CD4-positive, alpha-beta T cell (primary cell): ENCODE data around the gene ENAM. TPM values are rescaled to one million over a fixed set of nuclear protein-coding genes. Genes with fewer than 3 reads are reported as not detected.

Experiments
- ATAC-seq: fragments of 200-7000 bp; cut with Tn5 transposase; one replicate; pipeline ENCODE4 v1.10.0; 2022; ENCODE audit warnings: mild to moderate bottlenecking; ENCODE audit not compliant: poor library complexity
- CTCF ChIA-PET: fragments of 350-600 bp; sonication (Branson Sonifier 250); formaldehyde crosslinking; loops from one replicate; lab custom pipeline; 2021; ENCODE audit warnings: antibody characterized with exemption, inconsistent platforms; lab: Charles Lee
- POLR2A ChIA-PET: fragments of 350-600 bp; sonication (Branson Sonifier 250); formaldehyde crosslinking; loops from one replicate; lab custom pipeline; 2021; ENCODE audit warnings: antibody characterized with exemption, inconsistent platforms; lab: Charles Lee
- DNase-seq, 14 experiments: peaks; one replicate each; pipeline ENCODE4 v3.0.0-alpha.2; 2013 to 2020; ENCODE audit warnings: mixed read lengths in 2 of 14
- H3K27ac ChIP-seq, 2 donors: one replicate each; pipeline versions ENCODE4 v1.5.1 to v1.7.0; 2013; ENCODE audit warnings: low read length in 2 of 2, low read depth in 1 of 2, mild to moderate bottlenecking in 1 of 2
- H3K27me3 ChIP-seq, 2 experiments: 1 replicate in 1 of 2; 2 replicates in 1 of 2; pipeline versions ENCODE4 v1.6.1 to v1.7.0; 2013; ENCODE audit warnings: low read length in 2 of 2, control low read depth in 1 of 2, mild to moderate bottlenecking in 1 of 2, moderate library complexity in 1 of 2; ENCODE audit not compliant: insufficient read depth in 2 of 2, control insufficient read depth in 1 of 2
- H3K36me3 ChIP-seq: one replicate; pipeline ENCODE4 v1.6.1; 2013; ENCODE audit warnings: low read length, control low read depth; ENCODE audit not compliant: insufficient read depth
- H3K4me1 ChIP-seq: one replicate; pipeline ENCODE4 v1.6.1; 2013; ENCODE audit warnings: low read length, control low read depth; ENCODE audit not compliant: insufficient read depth
- H3K4me3 ChIP-seq: one replicate; pipeline ENCODE4 v1.5.1; 2013; ENCODE audit warnings: mild to moderate bottlenecking, low read length, moderate library complexity
- H3K9me3 ChIP-seq, 2 experiments: 1 replicate in 1 of 2; 2 replicates in 1 of 2; pipeline versions ENCODE4 v1.6.1 to v1.7.0; 2013; ENCODE audit warnings: low read length in 2 of 2, mild to moderate bottlenecking in 2 of 2, control low read depth in 1 of 2, moderate library complexity in 1 of 2; ENCODE audit not compliant: control insufficient read depth in 1 of 2, insufficient read depth in 1 of 2
- H3K27ac Mint-ChIP-seq: one replicate; pipeline ENCODE4 v1.8.0; 2020; ENCODE audit warnings: mixed read lengths
- H3K27me3 Mint-ChIP-seq: one replicate; pipeline ENCODE4 v1.8.0; 2021; ENCODE audit warnings: mixed read lengths
- H3K36me3 Mint-ChIP-seq: one replicate; pipeline ENCODE4 v1.8.0; 2021; ENCODE audit warnings: low read depth, mixed read lengths
- H3K4me1 Mint-ChIP-seq: one replicate; pipeline ENCODE4 v1.8.0; 2021; ENCODE audit warnings: low read depth, mixed read lengths
- H3K4me3 Mint-ChIP-seq: one replicate; pipeline ENCODE4 v1.8.0; 2020; ENCODE audit warnings: mild to moderate bottlenecking, mixed read lengths
- H3K9me3 Mint-ChIP-seq: one replicate; pipeline ENCODE4 v1.8.0; 2020; ENCODE audit warnings: mixed read lengths
- CTCF ChIP-seq: fragments of 200-600 bp; IDR thresholded peaks from one replicate; pipeline ENCODE4 v1.8.0; 2022; ENCODE audit warnings: antibody characterized with exemption, mild to moderate bottlenecking
- intact Hi-C, 2 experiments: fragments of 100-400 bp; cut with DNase I in 1 of 2; cut with micrococcal nuclease in 1 of 2; formaldehyde crosslinking; loops; one replicate each; pipeline versions ENCODE4 v1.15.1 to v1.9.0; 2023 to 2025; cut with DNase I, micrococcal nuclease
- total RNA-seq, 174 experiments: library from RNA in 2 of 174; stranded (reverse) in 2 of 174; gene quantifications; one replicate each; pipeline ENCODE4 v1.2.3 and lab custom pipeline; 2021 to 2026

The ENAM gene
- total RNA-seq, 2 experiments from 2014 or later, result not detected

DNA sequence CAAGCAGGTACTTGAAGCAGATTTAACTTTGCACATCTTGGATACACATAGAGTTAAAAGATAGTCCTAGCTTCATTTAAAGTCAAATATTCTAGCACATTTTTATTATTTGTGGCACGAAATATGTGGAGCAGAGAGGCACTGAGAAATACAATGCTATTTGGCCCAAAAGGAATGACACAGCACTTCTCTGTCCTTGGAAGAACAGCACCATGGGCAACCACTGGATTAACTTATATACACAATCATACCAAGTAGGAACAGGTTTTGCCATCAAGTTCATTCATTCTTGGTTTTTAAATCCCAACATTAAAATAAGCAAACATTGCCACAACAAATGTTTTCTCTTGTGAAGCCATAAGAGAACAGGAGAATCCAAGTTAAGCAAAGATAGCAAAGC is 924 bp upstream of the ENAM start:
- POLR2A ChIA-PET, result no interaction called here
- H3K4me1 Mint-ChIP-seq, result peaks cover 7% of the 10 kb centered on the region
- no peak overlapping the region for H3K27ac Mint-ChIP-seq
- H3K36me3 Mint-ChIP-seq, result no peaks in the 10 kb centered on the region
- H3K27me3 Mint-ChIP-seq, result no peaks in the 10 kb centered on the region
- Histone ChIP-seq H3K36me3 (no peaks in the 10 kb centered on the region), H3K4me1 (no peaks in the 10 kb centered on the region), H3K27ac (no peak overlapping the region), H3K9me3 (no peaks in the 10 kb centered on the region), H3K4me3 (no peak overlapping the region), H3K27me3 (no peaks in the 10 kb centered on the region)
- DNase-seq (no peak), ATAC-seq (no peak)
- no peak for TF ChIP-seq CTCF
- H3K9me3 Mint-ChIP-seq, result no peaks in the 10 kb centered on the region
- CTCF ChIA-PET, result interaction anchor here (0.6 kb wide), 1 partner anchor 70 kb away, joined by 3 read pairs; no protein-coding TSS in a partner anchor
- H3K4me3 Mint-ChIP-seq, result no peak overlapping the region
- intact Hi-C loops, result no loop called here

DNA sequence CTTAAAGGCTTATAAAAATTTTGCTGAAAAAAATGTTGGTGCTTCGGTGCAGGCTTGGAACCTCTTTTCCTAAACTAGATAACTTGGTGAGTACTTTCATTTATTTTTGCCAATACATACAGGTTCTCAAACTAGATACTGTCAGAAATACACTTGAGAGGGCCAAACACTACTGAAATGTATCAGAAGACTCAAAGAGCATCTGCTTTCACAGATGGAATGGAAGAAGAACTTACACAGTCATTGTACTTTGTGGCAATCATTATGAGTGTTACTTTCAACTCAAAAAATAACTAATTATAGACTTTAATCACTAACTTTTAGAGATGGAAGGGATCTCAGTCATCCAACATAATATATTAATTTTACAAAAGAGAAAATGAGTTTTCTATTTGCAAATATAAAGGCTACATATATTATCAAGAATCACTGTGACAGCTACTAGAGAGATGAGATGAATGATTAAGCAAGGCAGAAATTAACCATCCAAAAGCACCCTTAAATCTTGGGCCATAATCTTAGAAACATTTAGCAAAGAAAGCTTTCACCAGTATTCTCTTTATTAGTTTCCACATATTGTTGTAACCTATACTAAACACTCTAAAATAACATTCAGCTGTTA is 1.0 kb downstream of the ENAM start:
- Mint-ChIP-seq H3K4me1 (peaks cover 7% of the 10 kb centered on the region), H3K9me3 (no peaks in the 10 kb centered on the region), H3K27ac (no peak overlapping the region), H3K27me3 (no peaks in the 10 kb centered on the region), H3K4me3 (no peak overlapping the region), H3K36me3 (no peaks in the 10 kb centered on the region)
- H3K4me3 ChIP-seq, result no peak overlapping the region
- TF ChIP-seq CTCF, result no peak
- ChIA-PET POLR2A (interaction anchor here (0.6 kb wide), 1 partner anchor 30 kb away, joined by 3 read pairs; no protein-coding TSS in a partner anchor), CTCF (no interaction called here)
- H3K4me1 ChIP-seq, result no peaks in the 10 kb centered on the region
- no peak overlapping the region for H3K27ac ChIP-seq
- H3K36me3 ChIP-seq, result no peaks in the 10 kb centered on the region
- no peak for ATAC-seq
- H3K27me3 ChIP-seq, result no peaks in the 10 kb centered on the region
- no peaks in the 10 kb centered on the region for H3K9me3 ChIP-seq
- intact Hi-C loops, result no loop called here
- DNase-seq, result no peak

- no peaks in the 10 kb centered on the region for H3K9me3 ChIP-seq
- H3K36me3 ChIP-seq, result no peaks in the 10 kb centered on the region
- Mint-ChIP-seq H3K27me3 (no peaks in the 10 kb centered on the region), H3K4me1 (peaks cover 7% of the 10 kb centered on the region), H3K36me3 (no peaks in the 10 kb centered on the region), H3K9me3 (no peaks in the 10 kb centered on the region), H3K4me3 (no peak overlapping the region), H3K27ac (no peak overlapping the region)
- intact Hi-C loops, result no loop called here
- CTCF ChIA-PET, result interaction anchor here (0.6 kb wide), 1 partner anchor 26 kb away, joined by 3 read pairs; no protein-coding TSS in a partner anchor
- no peaks in the 10 kb centered on the region for H3K4me1 ChIP-seq
- no peak for ATAC-seq
- no peak for DNase-seq
- no peak overlapping the region for H3K27ac ChIP-seq
- H3K27me3 ChIP-seq, result no peaks in the 10 kb centered on the region
- TF ChIP-seq CTCF, result no peak
- POLR2A ChIA-PET, result no interaction called here
- no peak overlapping the region for H3K4me3 ChIP-seq
These were observed 1.6 kb downstream of the ENAM start for GRCh38 chr4:70630162-70630561.
